Gastroesophageal sphincter (tissue), 3 donors: ENCODE measurements around the gene CD4.

Experiments used
- CTCF ChIP-seq, 4 experiments: fragments of 200-600 bp in 2 of 4; fragments of 450-650 bp in 2 of 4; sonication (generic) in 1 of 4; IDR thresholded peaks; one replicate each; pipeline ENCODE4 v1.5.1; 2017 to 2019; ENCODE audit warnings: antibody characterized with exemption in 4 of 4, mild to moderate bottlenecking in 2 of 4, moderate library complexity in 2 of 4
- EP300 ChIP-seq: sonication (generic); formaldehyde crosslinking; IDR thresholded peaks from one replicate; pipeline ENCODE4 v1.6.1; 2017; ENCODE audit warnings: antibody characterized with exemption, mild to moderate bottlenecking

GRCh38 chr12:6757028-6757690 is 32.2 kb upstream of the CD4 start:
- TF ChIP-seq CTCF (IDR thresholded peaks at IDR 0.05) (no peak), EP300 (no peak)
